ENCODE measurements around the gene TEDC2.

- TF ChIP-seq CTCF (IDR thresholded peaks at IDR 0.05): no peak
- no peak for TF ChIP-seq POLR2A (IDR thresholded peaks at IDR 0.05)
Observed at GRCh38 chr16:2425825-2426430, 34.0 kb upstream of the TEDC2 start.
